HUDEP-2 (cell line): ENCODE data around the gene SPRR3.
A peak's percentile ranks its signal among the peaks of the same experiment; 100 is the strongest.
"Not testable (repeated sequence)": the region's sequence is repeated elsewhere in the genome, so short reads cannot be mapped to it uniquely, and the experiment has no call there.

Experiments
- DNase-seq, 76 experiments: peaks; one replicate each; lab custom pipeline; 2025; ENCODE audit not compliant: unreplicated experiment in 76 of 76; lab: John Stamatoyannopoulos, UW

The SPRR3 gene

GRCh38 chr1:152982076-152982475, 19.5 kb upstream of the SPRR3 start:
- DNase-seq: no peak

- no peak for DNase-seq
Observed at GRCh38 chr1:152983234-152983633, 18.3 kb upstream of the SPRR3 start.

GRCh38 chr1:152983743-152984142, 17.8 kb upstream of the SPRR3 start, which contains the start of gene SPRR1A:
TSS of gene SPRR1A (plus strand) at chr1:152984081. CDS start at chr1:152985231, 1,150 bp downstream.
- DNase-seq: no peak

GRCh38 chr1:152986578-152986977, 15.0 kb upstream of the SPRR3 start:
- no peak for DNase-seq

- DNase-seq: no peak
Observed at GRCh38 chr1:152993186-152993585, 8.4 kb upstream of the SPRR3 start.

- no peak for DNase-seq
Observed at GRCh38 chr1:152995842-152996241, 5.7 kb upstream of the SPRR3 start.

GRCh38 chr1:152996633-152997400, 4.7 kb upstream of the SPRR3 start:
- no peak for DNase-seq

GRCh38 chr1:152997901-152998300, 3.6 kb upstream of the SPRR3 start:
- no peak for DNase-seq

- no peak for DNase-seq
Observed at GRCh38 chr1:152998476-152998875, 3.1 kb upstream of the SPRR3 start.

GRCh38 chr1:152999818-153000217, 1.7 kb upstream of the SPRR3 start:
- no peak for DNase-seq

GRCh38 chr1:153000294-153000693, 1.3 kb upstream of the SPRR3 start:
- peak in 1 of 76 experiments; percentile 3 for DNase-seq

GRCh38 chr1:153011235-153011758, 9.7 kb downstream of the SPRR3 start:
- not testable (repeated sequence) for DNase-seq

- DNase-seq: not testable (repeated sequence)
Observed at GRCh38 chr1:153021829-153022228, 20.3 kb downstream of the SPRR3 start.

- DNase-seq: not testable (repeated sequence)
Observed at GRCh38 chr1:153022340-153022739, 20.8 kb downstream of the SPRR3 start.

- no peak for DNase-seq
Observed at GRCh38 chr1:153023109-153023508, 21.6 kb downstream of the SPRR3 start.

GRCh38 chr1:153024413-153024812, 22.9 kb downstream of the SPRR3 start:
- no peak for DNase-seq

GRCh38 chr1:153025797-153026196, 24.2 kb downstream of the SPRR3 start:
- DNase-seq: no peak

- DNase-seq: no peak
Observed at GRCh38 chr1:153028766-153029165, 27.2 kb downstream of the SPRR3 start.

GRCh38 chr1:153030895-153031294, 29.3 kb downstream of the SPRR3 start, which contains the start of gene SPRR1B:
TSS of gene SPRR1B (plus strand) at chr1:153031203. CDS start at chr1:153032346, 1,143 bp downstream.
- no peak for DNase-seq

GRCh38 chr1:153032073-153032472, 30.5 kb downstream of the SPRR3 start:
- no peak for DNase-seq

- DNase-seq: peak in 32 of 76 experiments; percentile 5 to 51 (median 23)
Observed at GRCh38 chr1:153032677-153033308, 31.2 kb downstream of the SPRR3 start.

- DNase-seq: no peak
Observed at GRCh38 chr1:153035211-153035610, 33.7 kb downstream of the SPRR3 start.
